ENCODE results near the gene GARS1. TPM values are rescaled to one million over a fixed set of nuclear protein-coding genes. Genes with fewer than 3 reads are reported as not detected.

GARS1 gene, protein sequence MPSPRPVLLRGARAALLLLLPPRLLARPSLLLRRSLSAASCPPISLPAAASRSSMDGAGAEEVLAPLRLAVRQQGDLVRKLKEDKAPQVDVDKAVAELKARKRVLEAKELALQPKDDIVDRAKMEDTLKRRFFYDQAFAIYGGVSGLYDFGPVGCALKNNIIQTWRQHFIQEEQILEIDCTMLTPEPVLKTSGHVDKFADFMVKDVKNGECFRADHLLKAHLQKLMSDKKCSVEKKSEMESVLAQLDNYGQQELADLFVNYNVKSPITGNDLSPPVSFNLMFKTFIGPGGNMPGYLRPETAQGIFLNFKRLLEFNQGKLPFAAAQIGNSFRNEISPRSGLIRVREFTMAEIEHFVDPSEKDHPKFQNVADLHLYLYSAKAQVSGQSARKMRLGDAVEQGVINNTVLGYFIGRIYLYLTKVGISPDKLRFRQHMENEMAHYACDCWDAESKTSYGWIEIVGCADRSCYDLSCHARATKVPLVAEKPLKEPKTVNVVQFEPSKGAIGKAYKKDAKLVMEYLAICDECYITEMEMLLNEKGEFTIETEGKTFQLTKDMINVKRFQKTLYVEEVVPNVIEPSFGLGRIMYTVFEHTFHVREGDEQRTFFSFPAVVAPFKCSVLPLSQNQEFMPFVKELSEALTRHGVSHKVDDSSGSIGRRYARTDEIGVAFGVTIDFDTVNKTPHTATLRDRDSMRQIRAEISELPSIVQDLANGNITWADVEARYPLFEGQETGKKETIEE
- total RNA-seq (100 to 1,000 TPM in 1 of 6 donors, 10 to 100 TPM in 5; 34.0 to 191 (median 39.7) TPM), polyA plus RNA-seq (10 to 100 TPM; 45.1 to 56.8 TPM)

DNA sequence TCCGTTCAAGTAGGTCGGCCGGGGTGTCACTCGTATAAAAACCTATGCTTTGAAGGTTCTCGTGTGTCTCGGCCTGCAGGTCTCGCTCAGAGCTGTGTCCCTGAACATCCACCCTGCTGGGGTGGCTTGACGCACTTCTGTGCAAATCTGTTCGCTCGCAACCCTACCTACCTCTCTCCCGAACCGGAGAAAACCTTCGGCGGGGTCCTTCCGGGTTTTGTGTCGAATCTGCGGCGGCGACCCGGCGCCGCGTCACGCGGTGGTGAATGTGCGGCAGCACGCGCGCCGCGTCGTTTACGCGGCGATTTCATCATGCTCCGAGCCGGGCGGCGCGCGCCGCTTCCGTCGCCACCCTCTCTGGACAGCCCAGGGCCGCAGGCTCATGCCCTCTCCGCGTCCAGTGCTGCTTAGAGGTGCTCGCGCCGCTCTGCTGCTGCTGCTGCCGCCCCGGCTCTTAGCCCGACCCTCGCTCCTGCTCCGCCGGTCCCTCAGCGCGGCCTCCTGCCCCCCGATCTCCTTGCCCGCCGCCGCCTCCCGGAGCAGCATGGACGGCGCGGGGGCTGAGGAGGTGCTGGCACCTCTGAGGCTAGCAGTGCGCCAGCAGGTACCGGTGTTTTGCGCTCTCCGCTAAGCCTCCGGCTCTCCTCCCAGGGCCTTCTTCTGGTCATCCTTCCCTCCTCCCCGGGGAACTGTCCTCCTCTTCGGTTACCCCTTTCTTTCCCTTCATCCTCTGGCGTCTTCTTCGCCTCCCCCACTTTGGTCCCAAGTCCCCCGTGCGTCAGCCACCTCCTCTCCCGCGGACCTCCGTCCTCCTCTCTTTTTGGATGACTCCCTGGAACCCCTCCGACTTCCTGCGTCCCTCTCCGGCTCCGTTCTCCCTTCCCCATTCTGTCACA lies at the start of gene GARS1:
Gene GARS1 (plus strand): TSS at position 339 of the 896 bp plus-strand sequence. CDS start 44 bp downstream, at position 383.
- TF ChIP-seq, protein P1, sequence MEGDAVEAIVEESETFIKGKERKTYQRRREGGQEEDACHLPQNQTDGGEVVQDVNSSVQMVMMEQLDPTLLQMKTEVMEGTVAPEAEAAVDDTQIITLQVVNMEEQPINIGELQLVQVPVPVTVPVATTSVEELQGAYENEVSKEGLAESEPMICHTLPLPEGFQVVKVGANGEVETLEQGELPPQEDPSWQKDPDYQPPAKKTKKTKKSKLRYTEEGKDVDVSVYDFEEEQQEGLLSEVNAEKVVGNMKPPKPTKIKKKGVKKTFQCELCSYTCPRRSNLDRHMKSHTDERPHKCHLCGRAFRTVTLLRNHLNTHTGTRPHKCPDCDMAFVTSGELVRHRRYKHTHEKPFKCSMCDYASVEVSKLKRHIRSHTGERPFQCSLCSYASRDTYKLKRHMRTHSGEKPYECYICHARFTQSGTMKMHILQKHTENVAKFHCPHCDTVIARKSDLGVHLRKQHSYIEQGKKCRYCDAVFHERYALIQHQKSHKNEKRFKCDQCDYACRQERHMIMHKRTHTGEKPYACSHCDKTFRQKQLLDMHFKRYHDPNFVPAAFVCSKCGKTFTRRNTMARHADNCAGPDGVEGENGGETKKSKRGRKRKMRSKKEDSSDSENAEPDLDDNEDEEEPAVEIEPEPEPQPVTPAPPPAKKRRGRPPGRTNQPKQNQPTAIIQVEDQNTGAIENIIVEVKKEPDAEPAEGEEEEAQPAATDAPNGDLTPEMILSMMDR (IDR thresholded peaks at IDR 0.05) = no peak
- DNase-seq = peak; percentile 84 to 95 (median 90)
- no peaks in the 10 kb centered on the region for H3K27me3 ChIP-seq
- intact Hi-C loops (cut with DNase I) = no loop called here
- peak; percentile 92 to 97 (median 96) for ATAC-seq
- no peak for FAIRE-seq
- H3K4me3 ChIP-seq = peak within 1 kb of the TSS; percentile 79 to 98 (median 95)
- H3K36me3 ChIP-seq = no peaks in the 10 kb centered on the region
- peaks cover 12 to 18% (median 14%) of the 10 kb centered on the region in 3 donors for H3K4me1 ChIP-seq
- no peaks in the 10 kb centered on the region for H3K9me3 ChIP-seq
- H3K27ac ChIP-seq = peak within 1 kb of the TSS; percentile 92 to 96 (median 94)
- WGBS, 2 donors = 0% methylated on average over 83 to 84 of the region's 84 CpGs

DNA sequence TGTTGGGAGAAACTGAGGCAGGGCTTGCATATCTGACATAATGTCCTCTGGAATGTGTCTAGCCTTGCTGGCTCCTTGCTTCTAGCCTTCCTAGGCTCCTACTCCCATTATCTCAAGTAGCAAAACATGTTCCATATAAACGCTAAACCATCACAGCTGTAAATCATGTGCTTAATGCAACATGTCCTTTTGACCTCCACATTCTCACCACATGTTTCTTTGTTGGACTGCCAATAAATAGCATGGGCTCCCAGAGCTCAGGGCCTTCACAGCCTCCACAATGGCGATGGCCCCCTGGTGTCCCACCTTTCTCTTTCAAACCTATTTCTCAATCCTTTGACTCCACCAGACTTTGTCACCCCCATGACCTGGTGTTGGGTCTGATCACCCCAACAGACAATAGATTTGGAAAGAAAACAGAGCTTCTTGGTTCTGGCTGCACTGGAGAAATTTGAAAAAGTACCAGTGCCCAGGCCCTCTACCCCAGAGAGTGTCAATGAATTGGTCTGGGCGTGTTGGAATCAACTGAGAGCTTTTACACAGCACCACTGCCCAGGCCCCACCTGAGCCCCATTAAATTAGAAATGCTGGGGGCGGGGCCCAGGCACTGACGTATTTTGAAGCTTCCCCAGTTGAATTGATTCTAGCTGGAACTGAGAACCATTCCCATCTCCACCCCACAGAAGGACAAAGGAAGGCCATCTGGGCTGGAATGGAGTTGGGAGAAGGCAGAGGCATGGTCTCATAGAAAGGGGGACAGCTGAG lies 48.7 kb upstream of the GARS1 start:
- ATAC-seq (no peak), DNase-seq (no peak), FAIRE-seq (no peak)
- WGBS, 2 donors = 77% methylated on average over 5 of the region's 5 CpGs
- H3K36me3 ChIP-seq = no peaks in the 10 kb centered on the region
- H3K4me3 ChIP-seq = no peak overlapping the region
- intact Hi-C loops (cut with DNase I) = no loop called here
- peaks cover 0 to 7% (median 5%) of the 10 kb centered on the region in 3 donors for H3K4me1 ChIP-seq
- H3K27ac ChIP-seq = no peak overlapping the region
- no peaks in the 10 kb centered on the region for H3K9me3 ChIP-seq
- no peaks in the 10 kb centered on the region for H3K27me3 ChIP-seq
- TF ChIP-seq, protein P1 (IDR thresholded peaks at IDR 0.05) = no peak

DNA sequence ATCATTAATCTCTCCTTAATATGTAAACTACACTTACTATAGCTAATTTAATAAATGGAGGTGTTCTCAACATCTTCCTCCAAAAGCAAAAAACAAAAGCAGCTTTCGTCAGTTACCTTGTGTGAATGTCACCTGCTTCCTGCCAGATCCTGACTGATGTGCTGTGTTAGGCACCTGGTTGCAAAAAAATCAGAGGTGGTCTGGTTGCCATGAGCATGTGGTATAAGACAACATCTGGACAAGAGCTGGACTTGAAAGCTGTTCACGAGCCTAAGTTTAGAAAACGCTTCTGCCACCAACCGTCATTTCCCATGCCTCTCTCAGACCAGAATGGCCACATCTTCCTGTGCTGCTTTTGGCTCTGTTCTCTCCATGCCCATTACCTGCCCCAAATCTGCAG lies 48.1 kb upstream of the GARS1 start:
- intact Hi-C loops (cut with DNase I) = no loop called here

DNA sequence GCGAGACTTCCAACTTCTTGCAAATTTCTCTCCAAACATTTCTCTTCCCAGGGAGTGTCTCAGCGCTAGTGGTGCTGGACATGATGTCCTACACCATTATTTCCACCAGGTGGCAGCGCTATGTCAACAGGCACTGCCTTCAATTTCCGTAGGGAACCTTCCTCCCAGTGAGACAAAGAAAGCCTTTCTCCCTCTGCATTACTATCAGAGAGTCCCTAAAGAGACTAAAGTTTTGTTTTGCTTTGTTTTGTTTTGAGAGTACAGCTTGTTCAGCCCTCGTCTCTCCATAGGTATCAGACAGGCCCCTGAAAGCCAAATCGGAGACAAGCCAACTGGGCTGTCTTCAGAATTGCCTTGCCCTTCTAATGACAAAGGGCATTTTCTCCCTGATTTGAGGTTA lies 45.8 kb upstream of the GARS1 start:
- Histone ChIP-seq H3K9me3 (no peaks in the 10 kb centered on the region), H3K27me3 (no peaks in the 10 kb centered on the region), H3K4me1 (peaks cover 2 to 13% (median 11%) of the 10 kb centered on the region in 3 donors), H3K4me3 (no peak overlapping the region), H3K27ac (peak overlapping the region in 1 of 4 donors; percentile 33), H3K36me3 (no peaks in the 10 kb centered on the region)
- TF ChIP-seq, protein P1 (IDR thresholded peaks at IDR 0.05) = peak; percentile 69 to 82 (median 77)
- WGBS, 2 donors = 14 to 15% methylated on average over 6 of the region's 6 CpGs
- FAIRE-seq = peak; percentile 45
- DNase-seq = peak in 5 of 6 donors; percentile 55 to 79 (median 65)
- peak; percentile 64 to 91 (median 88) for ATAC-seq
- intact Hi-C loops (cut with DNase I) = no loop called here

More for the DNA sequence above, 48.1 kb upstream of the GARS1 start:
- Histone ChIP-seq H3K9me3 (no peaks in the 10 kb centered on the region), H3K36me3 (no peaks in the 10 kb centered on the region), H3K27me3 (no peaks in the 10 kb centered on the region), H3K4me1 (peaks cover 2 to 13% (median 11%) of the 10 kb centered on the region in 3 donors), H3K27ac (no peak overlapping the region), H3K4me3 (no peak overlapping the region)
- WGBS, 2 donors = 93 to 97% methylated on average over 4 of the region's 4 CpGs
- TF ChIP-seq, protein P1 (IDR thresholded peaks at IDR 0.05) = no peak
- ATAC-seq (no peak), FAIRE-seq (no peak), DNase-seq (no peak)
